ENCODE data around the gene RAPGEF1.
"Not testable (repeated sequence)": the region's sequence is repeated elsewhere in the genome, so short reads cannot be mapped to it uniquely, and the experiment has no call there.

Gene RAPGEF1

GRCh38 chr9:131685753-131686706 lies 53.8 kb downstream of the RAPGEF1 start:
- DNase-seq, result no peak

- not testable (repeated sequence) for DNase-seq
These were observed 56.8 kb downstream of the RAPGEF1 start for GRCh38 chr9:131683094-131683493.

DNA sequence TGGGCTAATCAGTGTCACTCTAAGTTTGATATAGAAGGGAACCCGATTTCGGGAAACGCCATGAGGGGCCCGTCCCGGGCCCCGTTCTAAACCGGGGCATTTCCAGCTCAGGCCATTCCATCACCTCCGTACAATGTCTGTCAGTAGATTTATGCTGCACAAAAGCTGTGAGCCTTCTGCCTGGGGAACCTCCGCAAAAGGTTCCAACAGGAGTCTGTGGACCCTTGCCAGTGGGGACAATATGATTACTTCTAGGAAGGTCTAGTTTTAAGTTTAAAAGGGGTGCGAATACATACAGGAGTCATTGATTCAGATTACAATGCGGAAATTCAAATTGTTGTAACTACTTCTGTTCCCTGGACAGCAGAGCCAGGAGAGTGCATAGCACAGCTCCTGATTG lies 57.6 kb downstream of the RAPGEF1 start:
- no peak for DNase-seq

DNA sequence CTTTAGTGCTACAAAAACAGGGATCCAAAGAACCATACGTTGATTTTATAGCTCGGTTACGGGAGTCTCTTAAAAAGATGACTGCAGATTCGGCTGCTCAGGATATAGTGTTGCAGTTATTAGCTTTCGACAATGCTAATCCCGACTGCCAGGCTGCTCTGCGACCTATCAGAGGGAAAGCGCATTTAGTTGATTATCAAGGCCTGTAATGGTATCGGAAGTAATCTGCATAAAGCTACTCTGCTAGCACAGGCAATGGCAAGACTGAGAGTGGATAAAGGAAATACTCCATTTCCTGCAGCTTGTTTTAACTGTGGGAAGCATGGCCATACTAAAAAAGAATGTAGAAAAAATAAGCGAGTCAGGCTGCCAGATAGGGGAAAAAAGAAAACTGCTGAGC lies 58.0 kb downstream of the RAPGEF1 start:
- not testable (repeated sequence) for DNase-seq

- not testable (repeated sequence) for DNase-seq
These were observed 58.8 kb downstream of the RAPGEF1 start for GRCh38 chr9:131681108-131681507.

DNA sequence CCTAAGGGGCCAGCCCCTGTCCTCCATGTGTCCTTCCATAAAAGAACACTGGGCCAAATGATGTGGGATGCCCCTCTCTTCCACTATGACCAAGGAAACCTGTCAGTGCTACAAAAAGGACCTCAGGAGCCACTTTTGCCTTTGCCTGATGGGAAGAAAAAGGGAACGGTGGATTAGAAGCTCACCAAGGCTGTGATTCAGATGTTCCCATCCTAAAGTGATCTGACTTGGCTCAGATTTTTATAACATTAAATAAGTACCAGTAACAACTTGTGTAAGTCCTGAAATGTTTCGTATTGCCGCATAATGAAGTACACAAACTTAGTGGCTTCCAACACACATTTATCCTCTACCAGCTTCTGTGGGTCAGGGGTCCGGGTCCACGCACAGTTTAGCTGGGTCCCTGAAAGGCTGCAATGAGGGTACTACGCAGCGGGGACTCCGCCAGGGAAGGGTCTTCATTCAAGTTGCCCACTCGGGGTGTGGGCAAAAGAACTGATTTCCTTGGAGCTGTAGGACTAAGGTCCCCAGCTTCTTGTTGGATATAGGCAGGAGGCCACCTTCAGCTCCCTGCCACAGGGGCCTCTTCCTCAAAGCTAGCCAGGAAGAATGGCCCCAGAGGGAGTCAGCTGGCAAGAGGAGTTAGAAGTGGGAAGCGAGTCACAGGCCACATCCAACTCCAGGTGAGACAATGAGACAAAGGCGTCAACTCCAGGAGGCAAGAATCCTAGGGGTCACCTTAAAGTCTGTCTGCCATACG lies 60.4 kb downstream of the RAPGEF1 start:
- no peak for DNase-seq

- DNase-seq, result peak; percentile 76
These were observed 61.3 kb downstream of the RAPGEF1 start for GRCh38 chr9:131678499-131679111.

- DNase-seq, result peak; percentile 44
These were observed 62.3 kb downstream of the RAPGEF1 start for GRCh38 chr9:131677444-131678180.

DNA sequence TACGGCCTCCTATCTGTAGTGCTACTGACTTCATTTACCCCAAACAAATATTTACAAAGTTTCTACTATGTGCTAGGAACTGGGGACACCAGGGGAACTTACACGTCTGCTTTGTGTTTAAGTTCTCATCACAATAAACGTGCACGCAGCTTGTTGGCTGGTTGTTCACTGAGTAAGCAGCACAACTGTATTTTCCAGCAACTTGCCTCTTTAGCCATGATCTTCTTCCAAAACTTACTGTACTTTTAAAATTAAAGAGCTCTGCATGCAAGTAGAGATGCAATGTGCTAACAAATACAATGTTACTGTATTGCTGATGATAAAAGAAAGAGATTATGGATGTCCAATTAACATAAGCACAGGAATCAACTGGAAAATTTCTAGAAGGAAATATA lies 62.8 kb downstream of the RAPGEF1 start:
- DNase-seq, result peak; percentile 43

DNA sequence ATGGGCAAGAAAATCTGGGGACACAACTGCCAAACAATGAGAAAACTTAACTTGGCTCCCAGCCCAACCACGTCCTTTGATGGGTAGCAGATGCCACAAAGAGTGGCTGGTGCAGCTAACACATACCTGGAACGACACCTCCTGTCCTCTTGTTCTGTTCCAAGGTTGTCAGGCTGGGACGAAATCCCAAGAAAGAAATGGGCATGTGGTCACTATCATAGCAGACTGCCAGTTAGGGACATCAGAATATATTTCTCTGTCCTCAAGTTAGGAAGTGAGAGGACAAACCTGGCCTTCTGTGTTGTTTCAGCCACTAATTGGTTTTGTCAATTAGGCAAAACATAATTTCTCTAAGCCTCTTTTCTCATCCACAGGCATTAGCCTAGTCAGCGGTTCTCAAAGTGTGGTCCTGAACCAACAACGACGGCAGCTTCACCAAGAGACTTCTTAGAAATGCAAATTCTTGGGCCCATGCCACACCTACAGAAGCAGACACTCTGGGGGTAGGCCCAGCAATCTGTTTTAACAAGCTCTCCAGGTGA lies 63.4 kb downstream of the RAPGEF1 start:
- no peak for DNase-seq

DNA sequence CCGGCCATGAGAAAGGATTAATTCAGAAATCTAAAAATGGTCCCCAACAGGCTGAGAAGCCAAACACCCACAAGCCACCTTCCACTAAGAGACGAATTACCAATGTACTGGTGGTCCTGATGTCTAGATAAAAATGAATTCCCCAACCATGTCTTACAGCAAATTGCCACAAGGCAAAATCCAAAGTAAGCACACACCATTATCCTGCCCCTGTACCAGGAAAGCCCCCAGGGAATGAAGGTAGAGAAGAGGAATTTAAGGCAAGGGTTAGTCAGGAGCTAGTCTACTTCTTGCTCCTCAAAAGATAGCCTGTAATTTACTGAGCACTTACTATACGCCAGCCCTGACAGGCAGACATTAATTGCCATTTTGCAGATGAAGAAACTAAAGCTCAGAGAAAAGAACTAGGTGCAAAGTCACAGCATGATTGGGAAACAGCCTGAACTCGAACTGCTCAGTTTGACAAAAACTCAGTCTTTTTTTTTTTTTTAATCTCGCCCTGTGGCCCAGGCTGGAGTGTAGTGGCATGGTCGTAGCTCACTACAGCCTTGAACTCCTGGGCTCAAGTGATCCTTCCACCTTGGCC lies 64.3 kb downstream of the RAPGEF1 start:
- DNase-seq, result no peak

DNA sequence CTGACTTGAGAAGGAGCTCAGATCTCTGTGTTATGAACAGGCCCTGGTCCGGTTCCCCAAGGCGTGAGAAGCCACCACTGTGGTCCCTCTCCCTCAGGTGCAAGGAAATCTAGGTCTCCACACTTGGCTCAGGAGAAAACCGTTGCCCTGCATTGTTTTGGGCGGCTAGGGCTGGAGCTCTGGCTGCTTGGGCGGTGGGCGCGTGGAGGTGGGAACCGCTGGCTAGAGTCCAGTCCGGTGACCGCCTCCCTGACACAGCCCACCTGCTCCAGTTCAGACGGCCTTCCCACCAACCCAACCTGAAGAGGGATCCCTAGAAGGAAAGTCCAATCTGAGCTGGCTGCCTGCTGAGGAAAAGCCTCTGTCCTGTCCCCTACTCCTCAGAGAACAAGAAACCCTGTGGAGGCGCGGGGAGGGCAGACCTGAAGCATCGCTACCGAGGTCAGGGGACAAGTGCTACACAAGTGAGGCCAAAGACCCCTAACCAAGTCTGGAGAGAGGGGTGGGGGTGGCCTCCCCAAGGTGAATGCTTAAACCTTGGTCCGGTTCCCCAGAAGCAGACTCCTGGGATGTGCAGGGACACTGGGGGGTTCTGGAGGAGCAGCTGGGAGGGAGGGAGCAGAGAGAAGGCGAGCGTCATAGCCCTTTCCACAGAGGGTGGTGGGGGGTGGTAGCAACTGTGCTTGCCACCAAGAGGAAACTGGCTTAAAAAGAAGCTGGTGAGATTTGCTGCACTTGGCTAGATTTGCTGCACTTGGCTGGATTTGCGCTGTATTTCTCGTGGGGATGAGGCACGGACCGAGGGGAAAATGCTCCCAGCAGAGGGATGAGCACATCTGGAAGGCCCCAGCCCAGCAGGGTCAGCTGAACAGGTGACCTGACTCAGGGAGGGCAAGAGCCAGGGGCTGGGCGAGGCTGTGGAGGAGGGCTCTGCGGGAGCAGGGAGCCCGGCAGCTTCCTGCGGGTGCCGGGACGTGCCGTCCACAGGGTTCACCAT lies 65.2 kb downstream of the RAPGEF1 start:
- DNase-seq, result no peak

DNA sequence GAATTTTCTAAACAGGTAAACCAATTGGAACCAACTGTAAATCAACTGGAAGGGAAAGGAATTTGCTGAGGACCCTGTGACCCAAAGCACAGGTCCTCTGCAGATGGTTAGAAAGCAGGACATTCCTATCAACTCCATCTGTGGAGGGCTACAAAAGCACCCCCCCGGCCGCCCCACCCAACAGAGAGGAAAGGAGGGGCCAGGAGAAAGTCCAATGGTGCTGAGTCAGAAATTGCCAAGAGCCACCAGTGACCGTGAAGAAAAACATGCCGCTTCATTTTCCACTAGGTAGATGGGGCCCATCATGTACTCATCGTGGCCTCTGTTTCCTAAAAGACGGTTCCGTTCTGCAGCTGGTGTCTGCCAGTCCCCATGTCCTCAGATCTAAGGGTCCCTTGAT lies 66.3 kb downstream of the RAPGEF1 start:
- DNase-seq, result no peak

GRCh38 chr9:131673068-131673467 lies 66.8 kb downstream of the RAPGEF1 start:
- DNase-seq, result no peak

DNA sequence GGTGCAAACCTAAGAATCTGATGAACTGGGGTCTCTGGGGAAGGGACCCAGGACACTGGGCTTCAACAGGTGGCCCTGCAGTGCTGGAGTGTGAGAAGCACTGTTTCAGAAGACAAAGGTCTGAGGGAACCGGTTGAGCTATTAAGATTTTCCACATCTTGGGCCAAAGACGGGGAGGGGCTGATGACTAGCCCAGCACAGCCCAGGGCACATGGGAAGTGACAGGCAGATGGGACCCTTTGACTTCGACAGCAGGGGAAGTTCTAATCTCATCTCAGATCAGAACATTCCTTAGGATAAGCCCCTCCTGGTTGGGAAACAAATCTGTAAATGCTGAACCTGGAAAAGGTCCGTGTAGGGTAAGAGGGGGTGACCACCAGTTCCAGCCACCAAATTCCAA lies 67.4 kb downstream of the RAPGEF1 start:
- DNase-seq, result no peak

DNA sequence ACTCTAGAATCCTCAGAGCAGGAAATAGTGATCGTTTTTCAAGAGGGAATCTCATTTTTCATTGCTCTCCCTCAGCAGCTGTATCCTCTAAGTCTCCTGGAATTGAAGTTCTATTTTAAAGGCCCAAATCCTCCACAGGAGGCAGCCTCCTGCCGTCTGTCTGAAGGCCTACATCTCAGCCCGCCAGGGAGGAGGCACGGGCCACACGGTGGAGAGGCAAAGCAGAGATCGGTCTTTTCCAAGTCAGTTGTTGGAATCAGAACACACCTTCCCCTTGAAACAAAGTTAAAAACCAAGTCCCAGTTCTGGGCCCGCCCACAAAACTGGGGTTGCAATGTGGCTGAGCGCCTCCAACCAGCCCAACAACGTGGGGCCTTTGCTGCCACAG lies 68.7 kb downstream of the RAPGEF1 start:
- no peak for DNase-seq

GRCh38 chr9:131670247-131671132 lies 69.4 kb downstream of the RAPGEF1 start:
- DNase-seq, result no peak

DNA sequence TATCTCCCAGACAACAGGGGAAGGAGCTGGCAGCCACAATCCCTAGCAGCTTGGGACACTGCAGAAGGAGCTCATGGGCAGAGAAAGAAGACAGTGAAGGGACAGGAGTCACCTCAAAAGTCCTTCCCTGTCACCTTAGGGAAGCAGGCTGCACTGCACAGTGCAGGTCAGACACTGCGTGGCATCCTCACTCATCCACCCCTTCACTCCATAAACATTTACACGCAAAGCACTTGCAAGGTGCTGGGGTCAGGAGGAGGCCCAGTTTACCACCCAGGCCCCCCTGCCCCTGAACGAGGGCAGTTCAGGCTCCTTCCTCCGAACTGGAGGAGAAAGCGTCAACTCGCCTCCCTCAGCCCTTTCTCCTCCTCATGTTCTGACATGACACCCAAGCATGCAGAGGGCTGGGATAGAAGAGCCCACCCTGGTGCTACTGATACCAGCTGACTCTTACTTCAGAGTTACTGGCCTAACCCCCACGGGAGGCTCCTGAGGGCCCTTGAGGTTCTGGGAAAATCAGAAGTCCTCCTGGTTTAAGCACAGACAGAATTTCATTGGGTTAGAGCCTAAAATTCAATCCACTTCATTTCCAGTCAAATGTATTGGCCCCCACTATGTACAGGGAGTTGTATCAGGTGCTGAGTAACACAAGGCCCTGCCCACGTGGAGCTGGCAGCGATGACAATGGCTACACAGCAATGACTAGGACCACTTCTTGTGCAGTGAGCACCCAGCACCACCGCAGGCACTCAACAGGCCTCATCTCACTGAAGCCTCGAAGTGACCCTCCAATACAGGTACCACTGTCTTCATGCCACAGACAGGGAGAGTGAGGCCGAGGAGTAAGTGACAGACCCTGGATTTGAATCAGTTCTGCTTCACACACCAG lies 70.4 kb downstream of the RAPGEF1 start:
- no peak for DNase-seq

Data from right hindlimb (tissue), 1 donor.